Esophagus muscularis mucosa (tissue), 4 donors: ENCODE results near the gene CEP76. TPM values are rescaled to one million over a fixed set of nuclear protein-coding genes. Genes with fewer than 3 reads are reported as not detected.

ENCODE experiments used
- DNase-seq: peaks from one replicate; pipeline ENCODE4 v3.0.0-alpha.2; 2017; ENCODE audit errors: extremely low spot score
- H3K27ac ChIP-seq, 4 donors: fragments of 200-600 bp; sonication (generic); replicated peaks in 1 of 4; 1 replicate in 3 of 4; 2 replicates in 1 of 4; pipeline ENCODE4 v1.5.1; 2016 to 2019; ENCODE audit warnings: mild to moderate bottlenecking in 1 of 4
- H3K27me3 ChIP-seq, 4 donors: fragments of 200-600 bp; sonication (generic); one replicate each; pipeline versions ENCODE4 v1.5.1 to v1.6.0; 2016 to 2019
- H3K36me3 ChIP-seq, 4 donors: fragments of 200-600 bp; sonication (generic); one replicate each; pipeline ENCODE4 v1.5.1; 2016 to 2019
- H3K4me1 ChIP-seq, 4 donors: fragments of 200-600 bp; sonication (generic); one replicate each; pipeline ENCODE4 v1.5.1; 2016 to 2019
- H3K4me3 ChIP-seq, 4 donors: fragments of 200-600 bp; sonication (generic); 1 replicate in 2 of 4; 2 replicates in 2 of 4; pipeline ENCODE4 v1.5.1; 2016 to 2019; ENCODE audit warnings: mild to moderate bottlenecking in 4 of 4, moderate library complexity in 1 of 4
- H3K9me3 ChIP-seq, 4 donors: fragments of 200-600 bp; sonication (generic); 1 replicate in 3 of 4; 2 replicates in 1 of 4; pipeline ENCODE4 v1.5.1; 2016 to 2019
- EP300 ChIP-seq: sonication (generic); formaldehyde crosslinking; IDR thresholded peaks from one replicate; pipeline ENCODE4 v1.6.1; 2017; ENCODE audit warnings: antibody characterized with exemption
- POLR2A ChIP-seq: fragments of 450-650 bp; IDR thresholded peaks from one replicate; pipeline ENCODE4 v1.6.1; 2017; ENCODE audit warnings: antibody characterized with exemption, moderate library complexity, mild to moderate bottlenecking, low read depth
- POLR2AphosphoS5 ChIP-seq, 2 donors: sonication (generic); formaldehyde crosslinking; IDR thresholded peaks; one replicate each; pipeline ENCODE4 v1.6.1; 2017; ENCODE audit warnings: antibody characterized with exemption in 2 of 2
- WGBS: methylation state at CpG from one replicate; pipeline ENCODE4 v1.1.5; 2018; 5-methylcytosine and 5-hydroxymethylcytosine counted together
- intact Hi-C: fragments of 100-400 bp; cut with DNase I; formaldehyde crosslinking; loops from one replicate; pipeline ENCODE4 v1.15.1; 2023
- total RNA-seq, 4 donors: library from RNA; depleted of rRNA; stranded (reverse); fragments of >200 nt; gene quantifications; one replicate each; pipeline versions ENCODE4 v1.1.0 to v1.2.1, GENCODE V29; 2016
- TF ChIP-seq, protein P1 (sequence below), 3 experiments: fragments of 200-600 bp in 2 of 3; fragments of 450-650 bp in 1 of 3; sonication (generic) in 2 of 3; IDR thresholded peaks; one replicate each; pipeline ENCODE4 v1.5.1; 2017 to 2019; ENCODE audit warnings: antibody characterized with exemption in 3 of 3, mild to moderate bottlenecking in 2 of 3, moderate library complexity in 1 of 3

CEP76 gene
- total RNA-seq, 4 donors from 2014 or later = 5.0 to 8.7 (median 5.8) TPM

DNA sequence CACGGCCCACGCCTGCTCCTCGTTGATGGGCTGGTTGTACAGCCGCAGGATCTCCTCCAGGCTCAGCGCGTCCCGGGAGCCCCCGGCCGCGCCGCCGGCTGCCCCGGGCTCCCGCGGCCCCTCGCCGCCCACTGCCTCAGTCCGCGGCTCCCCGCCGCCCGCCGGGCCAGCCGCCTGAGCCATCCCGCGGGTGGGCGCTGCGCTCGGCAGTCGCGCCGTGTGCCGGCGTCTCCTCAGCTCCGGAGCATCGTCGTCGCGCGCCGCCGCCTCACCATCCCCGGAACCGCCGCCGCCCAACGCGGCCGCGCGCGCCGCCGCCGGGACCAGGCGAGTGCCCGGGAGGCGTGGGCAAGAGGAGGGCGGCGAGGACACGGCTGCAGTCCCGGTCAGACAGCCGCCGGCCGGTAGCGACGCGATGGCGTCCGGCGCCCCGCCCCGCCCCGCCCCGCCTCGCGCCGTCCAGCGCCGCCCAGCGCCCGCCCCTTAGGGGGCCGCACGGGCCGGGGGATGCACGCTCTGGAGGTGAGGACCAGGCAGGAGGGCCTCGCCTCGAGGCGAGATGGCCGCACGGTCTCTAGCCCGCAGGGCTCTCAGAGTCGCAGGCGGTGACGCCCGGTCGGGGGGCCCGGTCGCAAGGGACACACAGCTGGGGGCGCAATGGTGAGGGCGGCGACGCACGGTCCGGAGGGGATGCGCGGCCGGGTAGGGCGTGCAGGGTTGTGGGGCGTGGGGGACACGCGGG lies 44.7 kb downstream of the CEP76 start, which contains the start of gene SPIRE1:
Gene SPIRE1, minus strand, starts transcription at position 424 of the 742 bp plus-strand sequence. Its CDS starts 241 bp downstream, at position 183.
- DNase-seq = no peak
- Histone ChIP-seq H3K27ac (peak within 1 kb of the TSS; percentile 97 to 100 (median 100)), H3K4me3 (peak within 1 kb of the TSS; percentile 87 to 97 (median 90)), H3K9me3 (no peaks in the 10 kb centered on the region), H3K4me1 (peaks cover 17 to 51% (median 35%) of the 10 kb centered on the region in 4 donors), H3K36me3 (peaks cover 0 to 16% (median 0%) of the 10 kb centered on the region in 4 donors), H3K27me3 (no peaks in the 10 kb centered on the region)
- 0% methylated on average over 3 of the region's 112 CpGs for WGBS
- TF ChIP-seq EP300 (no peak), POLR2AphosphoS5 (IDR thresholded peaks at IDR 0.05) (peak; percentile 35 to 67)
- TF ChIP-seq, protein P1, sequence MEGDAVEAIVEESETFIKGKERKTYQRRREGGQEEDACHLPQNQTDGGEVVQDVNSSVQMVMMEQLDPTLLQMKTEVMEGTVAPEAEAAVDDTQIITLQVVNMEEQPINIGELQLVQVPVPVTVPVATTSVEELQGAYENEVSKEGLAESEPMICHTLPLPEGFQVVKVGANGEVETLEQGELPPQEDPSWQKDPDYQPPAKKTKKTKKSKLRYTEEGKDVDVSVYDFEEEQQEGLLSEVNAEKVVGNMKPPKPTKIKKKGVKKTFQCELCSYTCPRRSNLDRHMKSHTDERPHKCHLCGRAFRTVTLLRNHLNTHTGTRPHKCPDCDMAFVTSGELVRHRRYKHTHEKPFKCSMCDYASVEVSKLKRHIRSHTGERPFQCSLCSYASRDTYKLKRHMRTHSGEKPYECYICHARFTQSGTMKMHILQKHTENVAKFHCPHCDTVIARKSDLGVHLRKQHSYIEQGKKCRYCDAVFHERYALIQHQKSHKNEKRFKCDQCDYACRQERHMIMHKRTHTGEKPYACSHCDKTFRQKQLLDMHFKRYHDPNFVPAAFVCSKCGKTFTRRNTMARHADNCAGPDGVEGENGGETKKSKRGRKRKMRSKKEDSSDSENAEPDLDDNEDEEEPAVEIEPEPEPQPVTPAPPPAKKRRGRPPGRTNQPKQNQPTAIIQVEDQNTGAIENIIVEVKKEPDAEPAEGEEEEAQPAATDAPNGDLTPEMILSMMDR (IDR thresholded peaks at IDR 0.05) = peak in 2 of 3 experiments; percentile 3 to 18
- intact Hi-C loops = loop anchor here (5.0 kb wide), 2 partner anchors 251 to 281 kb away; partner anchors contain the start of genes AFG3L2 and PRELID3A

DNA sequence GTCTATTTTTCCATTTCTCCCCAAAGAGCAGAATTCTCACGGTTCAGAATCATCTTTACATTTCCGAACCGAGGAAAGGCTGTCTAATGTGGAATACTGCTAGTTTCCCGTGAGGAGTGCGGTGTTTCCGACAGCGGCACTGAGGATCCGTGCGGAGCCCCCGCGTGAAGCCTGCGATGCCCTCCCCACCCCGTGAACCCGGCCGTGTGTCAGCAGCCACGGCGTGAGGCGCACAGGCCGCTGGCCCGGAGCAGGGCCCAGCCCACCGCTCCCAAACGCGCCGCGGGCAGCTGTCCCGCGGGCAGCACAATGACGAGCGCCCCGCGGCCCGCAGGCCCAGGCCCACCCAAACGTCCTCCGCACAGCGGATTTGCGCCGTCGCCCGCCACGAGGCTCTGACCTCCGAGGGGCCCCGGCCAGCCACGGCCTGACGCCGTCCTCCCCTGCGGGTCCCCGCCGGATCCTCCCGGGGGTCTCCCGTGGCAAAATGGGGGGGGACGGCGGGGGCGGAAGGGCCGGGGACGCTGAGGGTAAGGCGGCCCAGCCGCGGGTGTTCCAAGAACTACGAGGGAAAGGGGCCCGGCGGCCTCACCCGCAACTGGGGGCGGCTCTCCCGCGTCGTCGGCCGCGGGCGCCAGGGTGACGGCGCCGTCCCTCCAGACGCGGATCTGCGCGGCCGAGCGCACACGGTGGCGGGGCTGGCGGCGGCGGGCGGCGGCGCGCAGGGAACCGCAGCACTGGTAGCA lies 45.4 kb downstream of the CEP76 start:
- intact Hi-C loops = loop anchor here (5.0 kb wide), 2 partner anchors 250 to 280 kb away; partner anchors contain the start of genes AFG3L2 and PRELID3A
- peaks cover 0 to 11% (median 0%) of the 10 kb centered on the region in 4 donors for H3K36me3 ChIP-seq
- 0% methylated on average over 22 of the region's 89 CpGs for WGBS
- peak overlapping the region; percentile 97 to 100 (median 100) for H3K27ac ChIP-seq
- H3K9me3 ChIP-seq = no peaks in the 10 kb centered on the region
- no peak for TF ChIP-seq POLR2A
- TF ChIP-seq EP300 = no peak
- TF ChIP-seq POLR2AphosphoS5 (IDR thresholded peaks at IDR 0.05) = peak; percentile 72 to 78
- TF ChIP-seq, protein P1 (IDR thresholded peaks at IDR 0.05) = no peak
- H3K27me3 ChIP-seq = no peaks in the 10 kb centered on the region
- peak overlapping the region; percentile 87 to 97 (median 90) for H3K4me3 ChIP-seq
- DNase-seq = no peak
- H3K4me1 ChIP-seq = peaks cover 18 to 53% (median 42%) of the 10 kb centered on the region in 4 donors

DNA sequence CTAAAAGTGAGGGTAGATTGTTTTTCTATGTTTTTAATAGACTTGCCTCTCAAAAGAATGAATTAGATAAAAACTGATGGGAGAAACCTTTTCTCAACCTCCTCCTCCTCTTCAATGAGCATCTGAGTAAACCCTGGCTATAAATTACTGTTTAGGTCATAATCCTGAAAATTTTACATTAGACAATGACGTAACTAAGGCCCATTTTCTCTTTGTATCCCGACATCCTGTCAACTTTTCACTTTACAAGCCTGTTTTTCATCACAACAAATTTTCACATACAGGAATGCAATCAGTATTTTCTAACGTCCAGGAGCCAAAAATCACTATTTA lies 46.0 kb downstream of the CEP76 start:
- TF ChIP-seq POLR2AphosphoS5 (IDR thresholded peaks at IDR 0.05) (no peak), POLR2A (no peak), EP300 (no peak)
- TF ChIP-seq, protein P1 (IDR thresholded peaks at IDR 0.05) = no peak
- WGBS = under 1% methylated on average over 3 of the region's 3 CpGs
- H3K4me3 ChIP-seq = peak overlapping the region; percentile 87 to 97 (median 90)
- no peaks in the 10 kb centered on the region for H3K27me3 ChIP-seq
- H3K9me3 ChIP-seq = no peaks in the 10 kb centered on the region
- H3K4me1 ChIP-seq = peaks cover 18 to 54% (median 47%) of the 10 kb centered on the region in 4 donors
- DNase-seq = no peak
- H3K27ac ChIP-seq = peak overlapping the region; percentile 97 to 100 (median 100)
- H3K36me3 ChIP-seq = peaks cover 0 to 8% (median 0%) of the 10 kb centered on the region in 4 donors
- intact Hi-C loops = loop anchor here (5.0 kb wide), 2 partner anchors 249 to 279 kb away; partner anchors contain the start of genes AFG3L2 and PRELID3A

DNA sequence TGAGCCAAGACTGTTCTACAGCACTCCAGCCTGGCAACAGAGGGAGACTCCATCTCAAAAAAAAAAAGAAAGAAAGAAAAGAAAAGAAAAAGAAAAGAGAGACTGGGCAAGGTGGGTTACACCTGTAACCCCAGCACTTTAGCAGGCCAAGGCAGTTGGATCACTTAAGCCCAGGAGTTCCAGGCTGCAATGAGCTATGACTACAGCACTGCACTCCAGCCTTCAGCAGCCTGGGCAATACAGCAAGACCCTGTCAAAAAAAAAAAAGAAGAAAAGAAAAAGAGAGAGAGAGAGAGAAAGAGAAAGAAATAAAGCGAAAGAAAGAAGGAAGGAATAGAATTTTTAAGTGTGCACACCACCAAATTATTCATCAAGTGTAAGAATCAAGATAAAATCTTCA lies 47.6 kb downstream of the CEP76 start:
- no peak overlapping the region for H3K27ac ChIP-seq

More for the DNA sequence above, 47.6 kb downstream of the CEP76 start:
- intact Hi-C loops = loop anchor here (5.0 kb wide), 2 partner anchors 248 to 278 kb away; partner anchors contain the start of genes AFG3L2 and PRELID3A
- peaks cover 22 to 58% (median 51%) of the 10 kb centered on the region in 4 donors for H3K4me1 ChIP-seq
- no peaks in the 10 kb centered on the region for H3K36me3 ChIP-seq
- no peaks in the 10 kb centered on the region for H3K9me3 ChIP-seq
- no peak overlapping the region for H3K4me3 ChIP-seq
- no peaks in the 10 kb centered on the region for H3K27me3 ChIP-seq
- no peak for DNase-seq
- no peak for TF ChIP-seq POLR2A
- TF ChIP-seq, protein P1 (IDR thresholded peaks at IDR 0.05) = no peak
- TF ChIP-seq POLR2AphosphoS5 (IDR thresholded peaks at IDR 0.05) = no peak
- TF ChIP-seq EP300 = no peak
- WGBS = 85% methylated on average over 1 of the region's 1 CpG
